NCI-H510A treated with DMSO at 0.1 percent for 48 hours (cell line): Measurements from ENCODE around the gene ETV3.

Experiments
- DNase-seq: peaks from one replicate; lab custom pipeline; 2025; lab: John Stamatoyannopoulos, UW

Gene ETV3

GRCh38 chr1:157137408-157138219, 581 bp downstream of the ETV3 start:
- no peak for DNase-seq

GRCh38 chr1:157137046-157137407, 1.2 kb downstream of the ETV3 start:
- no peak for DNase-seq

GRCh38 chr1:157136133-157136532, 2.1 kb downstream of the ETV3 start:
- DNase-seq = no peak

- no peak for DNase-seq
Measured at GRCh38 chr1:157135646-157136045, 2.5 kb downstream of the ETV3 start.

- no peak for DNase-seq
Measured at GRCh38 chr1:157135070-157135469, 3.1 kb downstream of the ETV3 start.

GRCh38 chr1:157134442-157134841, 3.8 kb downstream of the ETV3 start:
- no peak for DNase-seq

GRCh38 chr1:157133426-157133825, 4.8 kb downstream of the ETV3 start:
- DNase-seq = no peak

- DNase-seq = no peak
Measured at GRCh38 chr1:157132616-157133167, 5.5 kb downstream of the ETV3 start.

- no peak for DNase-seq
Measured at GRCh38 chr1:157132111-157132510, 6.1 kb downstream of the ETV3 start.

- no peak for DNase-seq
Measured at GRCh38 chr1:157131281-157131680, 6.9 kb downstream of the ETV3 start.

GRCh38 chr1:157124855-157125254, 13.3 kb downstream of the ETV3 start:
- no peak for DNase-seq

- no peak for DNase-seq
Measured at GRCh38 chr1:157119448-157119847, 18.7 kb downstream of the ETV3 start.

GRCh38 chr1:157119008-157119407, 19.2 kb downstream of the ETV3 start:
- DNase-seq = no peak

GRCh38 chr1:157117527-157118057, 20.6 kb downstream of the ETV3 start:
- no peak for DNase-seq

- DNase-seq = no peak
Measured at GRCh38 chr1:157116737-157117103, 21.5 kb downstream of the ETV3 start.

- DNase-seq = no peak
Measured at GRCh38 chr1:157115851-157116736, 22.1 kb downstream of the ETV3 start.

GRCh38 chr1:157115429-157115838, 22.8 kb downstream of the ETV3 start:
- DNase-seq = no peak

- DNase-seq = no peak
Measured at GRCh38 chr1:157114183-157115121, 23.7 kb downstream of the ETV3 start.

GRCh38 chr1:157113631-157114030, 24.6 kb downstream of the ETV3 start:
- DNase-seq = no peak

GRCh38 chr1:157113106-157113505, 25.1 kb downstream of the ETV3 start:
- no peak for DNase-seq

- DNase-seq = no peak
Measured at GRCh38 chr1:157112186-157112867, 25.9 kb downstream of the ETV3 start.
